Activated naive CD8-positive, alpha-beta T cell treated with anti-CD3 and anti-CD28 coated beads for 36 hours (primary cell): ENCODE data around the gene ATXN7L3. TPM values are rescaled to one million over a fixed set of nuclear protein-coding genes. Genes with fewer than 3 reads are reported as not detected.
A peak's percentile ranks its signal among the peaks of the same experiment; 100 is the strongest.

Experiments
- DNase-seq: peaks from one replicate; pipeline ENCODE4 v3.0.0; 2021
- H3K27ac Mint-ChIP-seq: one replicate; pipeline ENCODE4 v1.8.0; 2022; ENCODE audit warnings: mild to moderate bottlenecking, moderate library complexity, mixed read lengths
- H3K27me3 Mint-ChIP-seq: one replicate; pipeline ENCODE4 v1.8.0; 2022; ENCODE audit warnings: mild to moderate bottlenecking, mixed read lengths
- H3K36me3 Mint-ChIP-seq: one replicate; pipeline ENCODE4 v1.8.0; 2021; ENCODE audit warnings: mild to moderate bottlenecking, mixed read lengths
- H3K4me1 Mint-ChIP-seq: one replicate; pipeline ENCODE4 v1.8.0; 2021; ENCODE audit warnings: mixed read lengths
- H3K4me3 Mint-ChIP-seq: one replicate; pipeline ENCODE4 v1.8.0; 2022; ENCODE audit warnings: mild to moderate bottlenecking, moderate library complexity, mixed read lengths
- H3K9me3 Mint-ChIP-seq: one replicate; pipeline ENCODE4 v1.8.0; 2022; ENCODE audit warnings: mixed read lengths
- total RNA-seq, 2 experiments: library from RNA; stranded (reverse); gene quantifications; one replicate each; pipeline ENCODE4 v1.2.3, GENCODE V29; 2021

ATXN7L3 gene
- total RNA-seq, 2 experiments from 2014 or later: 78.7 to 83.4 TPM

- Mint-ChIP-seq H3K4me1 (peaks cover 31% of the 10 kb centered on the region), H3K36me3 (peaks cover 5% of the 10 kb centered on the region), H3K9me3 (no peaks in the 10 kb centered on the region), H3K27me3 (no peaks in the 10 kb centered on the region), H3K4me3 (peak overlapping the region; percentile 86), H3K27ac (peak overlapping the region; percentile 90)
- DNase-seq: peak; percentile 45
Measured at GRCh38 chr17:44197980-44198720, 1.5 kb downstream of the ATXN7L3 start.

- no peak for DNase-seq
- Mint-ChIP-seq H3K27ac (peak overlapping the region; percentile 90), H3K9me3 (no peaks in the 10 kb centered on the region), H3K36me3 (peaks cover 7% of the 10 kb centered on the region), H3K4me1 (peaks cover 26% of the 10 kb centered on the region), H3K27me3 (no peaks in the 10 kb centered on the region), H3K4me3 (no peak overlapping the region)
Measured at GRCh38 chr17:44197107-44197506, 2.6 kb downstream of the ATXN7L3 start.

GRCh38 chr17:44193326-44194084 is 6.2 kb downstream of the ATXN7L3 start:
- Mint-ChIP-seq H3K36me3 (peaks cover 15% of the 10 kb centered on the region), H3K27ac (no peak overlapping the region), H3K4me3 (no peak overlapping the region), H3K4me1 (peaks cover 27% of the 10 kb centered on the region), H3K27me3 (no peaks in the 10 kb centered on the region), H3K9me3 (no peaks in the 10 kb centered on the region)
- DNase-seq: no peak

- no peak overlapping the region for H3K4me3 Mint-ChIP-seq
- peaks cover 15% of the 10 kb centered on the region for H3K36me3 Mint-ChIP-seq
- H3K4me1 Mint-ChIP-seq: peaks cover 27% of the 10 kb centered on the region
- no peaks in the 10 kb centered on the region for H3K9me3 Mint-ChIP-seq
- H3K27ac Mint-ChIP-seq: no peak overlapping the region
- no peak for DNase-seq
- H3K27me3 Mint-ChIP-seq: no peaks in the 10 kb centered on the region
Measured at GRCh38 chr17:44192750-44193149, 6.9 kb downstream of the ATXN7L3 start.

GRCh38 chr17:44191941-44192496 is 7.7 kb downstream of the ATXN7L3 start:
- no peak overlapping the region for H3K27ac Mint-ChIP-seq
- peaks cover 15% of the 10 kb centered on the region for H3K36me3 Mint-ChIP-seq
- no peaks in the 10 kb centered on the region for H3K9me3 Mint-ChIP-seq

GRCh38 chr17:44191369-44191768 is 8.3 kb downstream of the ATXN7L3 start:
- Mint-ChIP-seq H3K36me3 (peaks cover 14% of the 10 kb centered on the region), H3K27ac (peak overlapping the region; percentile 47), H3K4me1 (peaks cover 21% of the 10 kb centered on the region), H3K27me3 (no peaks in the 10 kb centered on the region), H3K9me3 (no peaks in the 10 kb centered on the region), H3K4me3 (no peak overlapping the region)
- no peak for DNase-seq

More at GRCh38 chr17:44191941-44192496, 7.7 kb downstream of the ATXN7L3 start:
- Mint-ChIP-seq H3K4me1 (peaks cover 23% of the 10 kb centered on the region), H3K4me3 (no peak overlapping the region), H3K27me3 (no peaks in the 10 kb centered on the region)
- DNase-seq: no peak

- no peak overlapping the region for H3K4me3 Mint-ChIP-seq
Measured at GRCh38 chr17:44190481-44190880, 9.2 kb downstream of the ATXN7L3 start.

GRCh38 chr17:44188576-44189403 is 10.9 kb downstream of the ATXN7L3 start:
- Mint-ChIP-seq H3K27me3 (no peaks in the 10 kb centered on the region), H3K9me3 (no peaks in the 10 kb centered on the region), H3K27ac (peak overlapping the region; percentile 99), H3K4me1 (peaks cover 32% of the 10 kb centered on the region), H3K36me3 (peaks cover 20% of the 10 kb centered on the region), H3K4me3 (peak overlapping the region; percentile 100)
- no peak for DNase-seq

More at GRCh38 chr17:44190481-44190880, 9.2 kb downstream of the ATXN7L3 start:
- Mint-ChIP-seq H3K9me3 (no peaks in the 10 kb centered on the region), H3K27ac (peak overlapping the region; percentile 63), H3K36me3 (peaks cover 18% of the 10 kb centered on the region), H3K4me1 (peaks cover 21% of the 10 kb centered on the region), H3K27me3 (no peaks in the 10 kb centered on the region)
- DNase-seq: no peak

GRCh38 chr17:44187131-44187899 is 12.4 kb downstream of the ATXN7L3 start:
- H3K27ac Mint-ChIP-seq: peak overlapping the region; percentile 99
- DNase-seq: no peak
- no peaks in the 10 kb centered on the region for H3K9me3 Mint-ChIP-seq
- peaks cover 18% of the 10 kb centered on the region for H3K36me3 Mint-ChIP-seq
- peaks cover 38% of the 10 kb centered on the region for H3K4me1 Mint-ChIP-seq
- no peaks in the 10 kb centered on the region for H3K27me3 Mint-ChIP-seq
- peak overlapping the region; percentile 100 for H3K4me3 Mint-ChIP-seq

- H3K9me3 Mint-ChIP-seq: no peaks in the 10 kb centered on the region
- peak; percentile 99 for DNase-seq
- peak within 1 kb of the TSS; percentile 99 for H3K27ac Mint-ChIP-seq
- H3K27me3 Mint-ChIP-seq: no peaks in the 10 kb centered on the region
- peaks cover 21% of the 10 kb centered on the region for H3K36me3 Mint-ChIP-seq
- peaks cover 40% of the 10 kb centered on the region for H3K4me1 Mint-ChIP-seq
- peak within 1 kb of the TSS; percentile 100 for H3K4me3 Mint-ChIP-seq
Measured at GRCh38 chr17:44186307-44187130, 13.2 kb downstream of the ATXN7L3 start, which contains the start of gene TMUB2. Gene TMUB2, plus strand, starts transcription at chr17:44186972. Its CDS starts 737 bp downstream, at chr17:44187709.

- Mint-ChIP-seq H3K4me3 (peak overlapping the region; percentile 18), H3K9me3 (no peaks in the 10 kb centered on the region)
- no peak for DNase-seq
Measured at GRCh38 chr17:44184212-44184810, 15.4 kb downstream of the ATXN7L3 start.

GRCh38 chr17:44183024-44183423 is 16.7 kb downstream of the ATXN7L3 start:
- Mint-ChIP-seq H3K27ac (no peak overlapping the region), H3K27me3 (no peaks in the 10 kb centered on the region), H3K36me3 (peaks cover 22% of the 10 kb centered on the region), H3K4me3 (no peak overlapping the region), H3K4me1 (peaks cover 28% of the 10 kb centered on the region), H3K9me3 (no peaks in the 10 kb centered on the region)
- DNase-seq: no peak

More at GRCh38 chr17:44184212-44184810, 15.4 kb downstream of the ATXN7L3 start:
- Mint-ChIP-seq H3K4me1 (peaks cover 37% of the 10 kb centered on the region), H3K27me3 (no peaks in the 10 kb centered on the region), H3K36me3 (peaks cover 16% of the 10 kb centered on the region), H3K27ac (peak overlapping the region; percentile 42)

- Mint-ChIP-seq H3K4me3 (no peak overlapping the region), H3K36me3 (peaks cover 14% of the 10 kb centered on the region)
Measured at GRCh38 chr17:44178133-44178532, 21.6 kb downstream of the ATXN7L3 start.

More at GRCh38 chr17:44178133-44178532, 21.6 kb downstream of the ATXN7L3 start:
- Mint-ChIP-seq H3K9me3 (no peaks in the 10 kb centered on the region), H3K4me1 (peaks cover 7% of the 10 kb centered on the region), H3K27ac (no peak overlapping the region), H3K27me3 (no peaks in the 10 kb centered on the region)
- DNase-seq: no peak
